ENCODE data around the gene ZNF697. TPM values are rescaled to one million over a fixed set of nuclear protein-coding genes. Genes with fewer than 3 reads are reported as not detected.

The ZNF697 gene
- total RNA-seq, 4 donors from 2014 or later = 6.4 to 12.7 (median 10.2) TPM

- TF ChIP-seq CTCF (IDR thresholded peaks at IDR 0.05; ENCODE audit: low read depth) = no peak
These were observed 12.4 kb upstream of the ZNF697 start for GRCh38 chr1:119660253-119661083.

GRCh38 chr1:119659628-119660027, 11.6 kb upstream of the ZNF697 start:
- TF ChIP-seq CTCF (IDR thresholded peaks at IDR 0.05; ENCODE audit: low read depth) = no peak

GRCh38 chr1:119656410-119656955, 8.4 kb upstream of the ZNF697 start:
- no peak for TF ChIP-seq CTCF (IDR thresholded peaks at IDR 0.05; ENCODE audit: low read depth)

GRCh38 chr1:119655154-119655553, 7.1 kb upstream of the ZNF697 start:
- TF ChIP-seq CTCF (IDR thresholded peaks at IDR 0.05; ENCODE audit: low read depth) = no peak

GRCh38 chr1:119653839-119654170, 5.7 kb upstream of the ZNF697 start:
- no peak for TF ChIP-seq CTCF (IDR thresholded peaks at IDR 0.05; ENCODE audit: low read depth)

GRCh38 chr1:119653135-119653838, 5.2 kb upstream of the ZNF697 start:
- no peak for TF ChIP-seq CTCF (IDR thresholded peaks at IDR 0.05; ENCODE audit: low read depth)

- TF ChIP-seq CTCF (IDR thresholded peaks at IDR 0.05; ENCODE audit: low read depth) = no peak
These were observed 4.5 kb upstream of the ZNF697 start for GRCh38 chr1:119652587-119652986.
